Cardiac fibroblast (primary cell): Measurements from ENCODE around the gene DIDO1.

Source experiments
- DNase-seq, 2 donors: peaks; one replicate each; pipeline versions ENCODE4 v3.0.0 to v3.0.0-alpha.2; 2010; ENCODE audit warnings: low read depth in 2 of 2
- H3K4me3 ChIP-seq, 2 donors: replicated peaks in 1 of 2; 1 replicate in 1 of 2; 2 replicates in 1 of 2; pipeline ENCODE4 v1.5.1; 2011; ENCODE audit warnings: low read depth in 2 of 2, low read length in 2 of 2, mild to moderate bottlenecking in 2 of 2, moderate library complexity in 1 of 2
- CTCF ChIP-seq: IDR thresholded peaks from one replicate; pipeline ENCODE4 v1.5.1; 2011; ENCODE audit warnings: low read depth, mild to moderate bottlenecking, low read length, inconsistent platforms

Gene DIDO1

GRCh38 chr20:62902926-62903615 is 23.2 kb downstream of the DIDO1 start:
- TF ChIP-seq CTCF, result no peak
- H3K4me3 ChIP-seq, result no peak overlapping the region
- DNase-seq, result no peak

- TF ChIP-seq CTCF, result no peak
- DNase-seq, result no peak
- no peak overlapping the region for H3K4me3 ChIP-seq
Measured at GRCh38 chr20:62901891-62902290, 24.4 kb downstream of the DIDO1 start.

- TF ChIP-seq CTCF, result peak; percentile 13
- no peak for DNase-seq
- no peak overlapping the region for H3K4me3 ChIP-seq
Measured at GRCh38 chr20:62900692-62901584, 25.4 kb downstream of the DIDO1 start.

- peak; percentile 98 for TF ChIP-seq CTCF
- H3K4me3 ChIP-seq, result no peak overlapping the region
- peak; percentile 74 to 83 for DNase-seq
Measured at GRCh38 chr20:62900052-62900691, 26.1 kb downstream of the DIDO1 start.

- no peak overlapping the region for H3K4me3 ChIP-seq
- peak in 1 of 2 donors; percentile 34 for DNase-seq
- no peak for TF ChIP-seq CTCF
Measured at GRCh38 chr20:62899633-62900051, 26.7 kb downstream of the DIDO1 start.

- DNase-seq, result no peak
- H3K4me3 ChIP-seq, result no peak overlapping the region
- no peak for TF ChIP-seq CTCF
Measured at GRCh38 chr20:62898970-62899632, 27.2 kb downstream of the DIDO1 start.
